Activated gamma-delta T cell (primary cell): ENCODE measurements around the gene GRIK4.
"Not testable (repeated sequence)": the region's sequence is repeated elsewhere in the genome, so short reads cannot be mapped to it uniquely, and the experiment has no call there.

Source experiments
- DNase-seq: peaks from one replicate; lab custom pipeline; 2025; lab: John Stamatoyannopoulos, UW

GRIK4 gene

DNA sequence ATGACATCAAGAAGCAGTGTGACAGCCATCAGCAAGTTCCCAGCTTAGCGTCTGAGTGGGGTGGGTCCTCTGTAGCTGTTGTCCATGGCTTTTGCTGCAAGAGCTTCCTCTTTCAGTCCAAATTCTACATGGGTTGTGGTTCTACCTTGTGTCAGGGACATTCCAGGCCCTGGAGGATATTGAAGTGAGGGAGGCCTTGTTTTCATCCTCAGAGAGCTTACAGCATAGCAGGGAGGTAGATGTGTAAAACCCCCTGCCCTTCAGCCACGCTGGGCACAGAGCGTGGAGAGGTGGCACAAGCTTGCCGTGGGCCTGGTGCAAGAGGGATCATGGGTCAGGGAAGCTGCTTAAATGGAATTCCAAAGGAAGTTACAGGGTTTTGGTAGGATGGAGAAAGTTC, 93.9 kb downstream of the GRIK4 start:
- no peak for DNase-seq

DNA sequence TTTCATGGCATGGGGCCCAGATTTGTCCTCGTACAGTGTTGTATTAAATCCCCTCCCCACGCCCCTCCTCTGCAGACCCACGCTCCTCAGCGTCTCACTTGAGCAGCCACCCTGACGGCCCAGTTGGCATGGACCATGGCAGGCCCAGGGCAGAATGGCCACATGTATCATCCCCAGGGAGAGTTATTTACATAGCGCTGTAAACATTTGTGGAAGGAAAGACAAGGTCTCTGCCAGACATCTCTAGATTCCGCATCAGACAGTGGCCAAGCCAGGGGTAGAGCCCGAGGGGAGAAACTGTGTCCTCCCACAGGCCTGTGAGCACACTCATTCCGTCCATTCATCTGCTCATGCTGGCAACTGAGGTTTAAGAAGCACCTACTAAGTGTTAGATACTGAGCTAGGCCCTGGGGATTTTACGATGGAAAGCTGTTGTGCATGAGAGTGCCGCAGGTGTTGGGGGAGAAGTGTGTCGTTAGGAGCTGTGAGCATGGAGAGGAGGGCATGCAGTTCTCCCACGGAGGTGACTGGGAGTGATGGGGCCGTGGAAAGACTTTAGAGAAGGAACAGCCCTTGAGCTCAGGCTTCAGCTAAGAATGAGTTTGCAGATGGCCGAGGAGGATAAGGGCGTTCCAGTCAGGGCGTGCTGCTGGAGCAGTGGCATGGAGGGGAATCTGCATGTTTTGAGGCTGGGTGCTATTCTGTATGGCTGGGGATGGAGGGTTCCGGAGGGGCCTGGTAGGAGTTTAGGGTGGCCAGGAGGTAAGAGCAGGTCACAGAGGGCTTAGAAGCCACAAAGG, 94.9 kb downstream of the GRIK4 start:
- DNase-seq: no peak

DNA sequence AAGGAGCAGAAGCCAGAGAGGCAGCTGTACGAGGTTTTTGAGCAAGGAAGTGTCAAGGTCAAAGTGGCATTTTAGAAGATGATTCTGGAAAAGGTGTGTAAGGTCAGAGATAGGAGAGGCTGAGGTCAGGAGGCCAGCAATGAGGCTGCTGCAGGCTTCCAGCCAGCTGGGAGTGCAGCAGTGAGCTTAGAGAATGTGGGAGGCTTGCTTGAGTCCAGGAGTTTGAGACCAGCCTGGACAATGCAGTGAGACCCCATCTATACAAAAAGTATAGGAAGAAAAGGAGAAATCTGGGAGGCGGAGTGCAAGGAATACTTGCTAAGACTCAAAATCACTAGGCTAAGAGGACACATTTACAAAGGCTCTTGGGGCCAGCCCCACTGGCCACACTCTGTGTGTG, 96.5 kb downstream of the GRIK4 start:
- no peak for DNase-seq

DNA sequence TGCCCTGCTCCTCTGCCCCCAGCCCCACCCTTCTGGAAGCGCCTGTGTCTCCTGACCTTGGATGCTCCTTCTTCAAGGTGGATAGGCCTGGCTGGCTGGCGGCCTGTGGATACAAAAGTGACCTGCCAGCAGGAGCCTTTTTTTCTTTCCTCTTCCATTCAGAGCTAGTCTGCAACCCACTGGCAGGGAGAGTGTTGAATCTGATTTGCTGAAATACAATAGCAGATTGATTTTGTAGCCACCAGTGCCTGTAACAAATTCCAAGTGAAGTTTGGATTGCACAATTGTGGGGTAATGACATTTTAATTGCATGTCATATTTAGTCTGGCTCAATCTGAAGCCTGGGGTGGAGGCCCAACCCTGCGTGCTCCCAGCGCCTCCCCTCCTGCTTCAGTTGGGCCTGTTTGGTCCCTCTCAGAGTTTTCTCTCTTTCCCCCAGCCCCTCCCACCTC, 97.2 kb downstream of the GRIK4 start:
- no peak for DNase-seq

DNA sequence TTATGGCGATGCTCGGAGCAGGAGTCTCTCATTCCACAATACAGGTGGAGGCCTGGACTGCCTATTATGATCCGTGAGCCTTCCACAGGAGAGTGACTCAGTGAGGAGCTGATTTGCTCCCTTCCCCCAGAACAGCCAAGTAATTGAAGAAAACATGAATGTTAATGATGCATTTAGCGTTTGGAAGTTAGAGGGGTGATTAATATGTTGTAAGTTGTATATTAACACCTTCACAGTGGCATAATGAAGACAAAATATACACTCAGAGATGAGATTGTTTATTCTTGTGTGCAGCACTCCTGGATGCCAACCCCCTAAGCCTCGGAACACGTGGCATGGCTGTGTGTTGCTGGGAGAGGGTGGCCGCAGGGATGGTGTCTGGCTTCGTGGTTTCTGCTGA, 98.6 kb downstream of the GRIK4 start:
- DNase-seq: no peak

DNA sequence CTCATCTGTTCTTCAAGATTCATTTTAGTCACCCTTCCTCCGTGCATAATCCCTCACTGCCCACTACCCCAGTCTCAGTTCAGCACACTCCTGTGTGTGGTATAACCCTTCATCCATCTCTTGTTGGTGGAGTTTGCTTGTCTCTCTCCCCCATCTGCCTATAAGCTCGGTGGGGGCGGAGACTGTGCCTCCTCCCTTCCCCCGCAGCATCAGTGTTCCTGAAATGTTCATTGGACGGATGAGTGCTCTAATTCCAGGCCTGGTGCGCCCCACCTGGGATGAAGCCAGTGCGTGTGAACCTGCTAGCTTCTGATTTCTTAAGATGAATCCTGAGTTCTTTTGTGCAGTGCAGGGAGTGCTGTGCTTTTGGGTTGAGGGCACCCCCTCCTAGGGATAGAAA, 100.0 kb downstream of the GRIK4 start:
- DNase-seq: no peak

DNA sequence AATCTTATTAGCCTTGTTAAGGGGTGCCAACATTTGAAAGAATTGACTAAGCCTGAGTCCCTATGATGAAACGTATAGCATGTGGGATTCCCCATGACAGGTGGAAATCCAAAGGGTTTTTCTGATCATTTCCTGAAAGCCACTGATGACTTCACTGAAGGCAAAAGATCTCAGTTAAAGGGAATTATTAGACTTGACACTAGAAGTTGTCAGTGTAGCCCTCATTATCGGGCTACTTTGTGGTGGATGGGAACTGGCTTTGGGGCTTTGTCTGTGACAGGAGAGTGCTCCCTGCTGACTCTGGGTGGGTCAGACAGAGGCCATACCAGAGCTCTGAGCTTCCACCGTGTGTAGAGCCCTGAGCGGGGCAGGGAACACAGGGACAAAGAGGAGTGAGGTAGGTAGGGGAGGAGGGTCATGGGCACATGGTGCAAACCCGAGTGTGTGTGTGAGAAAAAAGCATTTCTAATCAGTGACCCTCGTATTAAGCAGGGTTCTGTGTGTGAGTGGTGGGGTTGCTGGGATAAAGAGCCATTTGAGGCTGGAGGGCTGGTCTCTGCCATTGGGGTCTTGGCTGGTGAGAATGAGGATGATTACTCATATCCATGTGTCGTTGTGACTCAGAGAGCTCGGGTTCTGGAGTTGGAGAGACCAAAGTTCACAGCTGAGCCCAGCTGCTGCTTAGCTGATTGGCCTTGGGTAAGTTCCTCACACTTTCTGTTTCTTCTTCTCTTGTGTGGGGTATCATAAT, 101.1 kb downstream of the GRIK4 start:
- DNase-seq: no peak

DNA sequence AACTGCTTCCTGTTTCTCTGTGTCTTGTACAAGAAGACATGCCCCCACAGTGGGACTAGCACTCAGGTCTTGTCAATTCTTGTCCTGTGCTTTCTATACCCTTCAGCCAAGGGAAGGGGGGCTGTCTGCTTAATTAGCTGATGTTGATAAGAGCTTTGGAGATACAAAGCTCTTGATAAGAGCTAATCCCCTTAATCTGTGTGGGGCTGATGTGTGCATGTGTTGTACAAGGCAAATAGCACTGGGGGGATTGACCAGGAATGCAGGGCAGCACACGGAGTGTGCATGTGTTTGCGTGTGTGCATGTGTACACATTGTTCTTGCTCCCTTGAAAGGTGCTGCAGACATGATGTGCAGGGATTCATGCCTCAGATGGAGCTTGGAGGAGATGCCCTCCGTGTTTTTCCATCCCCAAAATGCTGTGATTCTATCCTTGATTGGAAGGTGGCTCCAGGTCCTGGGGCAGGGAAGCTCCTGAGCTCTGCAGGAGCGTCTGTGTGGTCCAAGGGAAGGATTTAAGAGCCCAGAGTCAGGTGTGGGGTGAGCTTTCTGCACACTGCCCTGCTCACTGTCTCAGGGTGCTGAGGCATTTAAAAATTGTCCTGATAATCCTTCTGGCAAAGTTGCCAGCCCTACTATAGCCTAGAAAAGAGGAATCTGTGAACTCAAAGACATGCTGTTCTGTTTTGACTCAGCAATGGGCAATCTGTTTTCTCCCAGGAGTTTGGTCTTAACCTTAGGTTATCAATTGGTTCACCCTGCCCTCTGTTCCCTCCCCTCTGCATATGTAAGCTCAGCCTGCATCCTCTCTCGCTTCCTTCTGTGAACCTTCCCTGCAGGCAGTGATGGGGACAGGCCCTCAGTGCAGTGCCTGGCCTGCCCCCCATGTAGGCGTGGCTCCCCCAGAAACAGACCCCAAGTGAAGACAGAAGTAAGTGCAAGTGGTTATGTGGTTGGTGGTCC, 102.0 kb downstream of the GRIK4 start:
- DNase-seq: no peak

DNA sequence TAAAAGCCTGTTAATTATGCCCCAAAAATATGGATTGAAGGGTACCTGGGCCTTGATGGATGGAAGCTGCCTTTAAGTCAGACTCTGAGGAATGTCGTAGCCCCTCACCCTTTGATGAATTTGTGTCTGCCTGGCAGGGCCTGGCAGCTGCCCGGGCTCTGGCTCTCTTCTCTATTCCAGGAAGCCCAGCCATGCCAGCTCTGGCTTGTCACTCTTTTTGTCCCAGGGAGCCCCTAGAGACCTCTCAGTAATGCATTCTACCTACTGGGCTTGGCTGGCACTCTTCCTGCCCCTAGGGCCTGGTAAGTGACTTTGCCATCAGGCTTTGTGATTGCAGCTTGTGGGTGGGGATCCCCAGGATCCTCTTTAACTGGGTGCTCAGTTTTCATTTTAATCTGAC, 103.8 kb downstream of the GRIK4 start:
- no peak for DNase-seq

DNA sequence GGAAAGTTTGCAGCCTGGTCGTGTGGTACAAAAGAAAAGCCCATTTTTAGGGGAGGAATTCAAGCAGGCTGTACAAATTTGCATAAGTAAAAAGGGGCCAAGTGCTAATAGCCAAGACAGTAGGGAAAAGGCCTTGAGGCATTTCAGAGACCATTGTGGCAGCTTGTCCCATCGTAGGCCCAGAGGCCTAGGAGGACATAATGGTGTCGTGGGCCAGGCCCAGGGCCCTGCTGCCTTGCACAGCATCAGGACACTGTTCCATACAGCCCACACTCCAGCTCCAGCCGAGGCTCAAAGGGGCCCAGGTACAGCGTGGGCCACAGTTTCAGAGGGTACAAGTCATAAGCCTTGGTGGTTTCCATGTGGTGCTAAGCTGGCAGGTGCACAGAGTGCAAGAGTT, 106.9 kb downstream of the GRIK4 start:
- DNase-seq: no peak

DNA sequence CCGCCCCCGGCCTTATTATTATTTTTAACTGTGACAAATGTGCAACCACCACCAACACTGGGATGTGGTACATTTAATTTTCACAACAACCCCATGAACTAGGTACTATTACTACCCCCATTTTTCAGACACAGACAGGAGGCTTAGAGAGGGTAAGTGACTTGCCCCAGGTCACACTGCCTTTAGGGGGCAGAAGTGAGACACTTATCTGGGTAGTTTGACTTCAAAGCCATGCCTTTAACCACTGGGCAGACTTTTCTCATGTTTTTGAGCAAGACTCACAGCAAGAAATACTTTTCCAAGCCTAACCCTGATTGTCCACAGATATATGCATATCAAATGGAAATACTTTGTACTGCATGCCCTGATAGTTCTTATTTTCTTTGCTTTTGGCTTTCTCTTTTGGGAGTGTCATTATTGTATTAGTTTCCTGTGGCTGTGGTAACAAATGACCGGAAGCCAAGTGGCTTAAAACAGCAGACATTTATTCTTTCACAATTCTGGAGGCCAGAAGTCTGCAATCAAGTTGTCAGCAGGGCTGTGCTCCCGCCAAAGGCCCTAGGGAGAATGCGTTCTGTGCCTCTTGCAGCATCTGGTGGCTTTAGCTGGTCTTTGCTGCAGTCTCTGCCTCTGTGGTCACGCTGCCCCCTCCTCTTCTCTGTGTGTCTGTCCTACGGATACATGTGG, 110.8 kb downstream of the GRIK4 start:
- DNase-seq: no peak

DNA sequence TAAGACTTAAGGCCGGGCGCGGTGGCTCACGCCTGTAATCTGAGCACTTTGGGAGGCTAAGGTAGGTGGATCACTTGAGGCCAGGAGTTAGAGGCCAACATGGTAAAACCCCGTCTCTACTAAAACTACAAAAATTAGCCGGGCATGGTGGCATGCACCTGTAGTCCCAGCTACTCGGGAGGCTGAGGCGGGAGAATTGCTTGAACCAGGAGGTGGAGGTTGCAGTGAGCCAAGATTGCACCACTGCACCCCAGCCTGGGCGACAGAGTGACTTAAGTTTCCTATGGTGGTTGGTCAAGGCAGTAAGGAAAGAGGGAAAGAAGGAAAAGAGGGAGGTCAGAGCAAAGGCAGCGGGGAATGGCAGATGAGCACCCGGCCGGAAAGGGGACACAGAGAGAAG, 113.4 kb downstream of the GRIK4 start:
- not testable (repeated sequence) for DNase-seq

DNA sequence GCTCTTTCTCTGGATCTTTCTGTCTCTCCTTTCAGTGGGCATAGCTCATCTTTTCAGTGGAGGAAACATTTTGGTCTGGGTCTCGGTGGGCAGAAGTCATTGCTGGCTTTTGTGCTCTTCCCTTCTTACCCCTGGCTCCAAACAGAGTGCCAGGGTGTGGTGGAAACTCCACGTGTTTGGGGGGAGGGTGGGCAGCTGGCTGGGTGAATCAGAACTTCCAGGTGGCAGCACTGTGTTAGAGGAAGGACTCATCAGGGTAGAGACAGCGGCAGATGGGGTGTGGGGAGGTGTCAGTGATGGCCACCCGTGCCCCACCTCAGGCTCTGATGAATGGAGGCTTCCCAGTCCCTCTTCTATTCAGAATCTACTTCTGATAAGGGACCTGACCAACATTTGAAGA, 114.0 kb downstream of the GRIK4 start:
- no peak for DNase-seq

DNA sequence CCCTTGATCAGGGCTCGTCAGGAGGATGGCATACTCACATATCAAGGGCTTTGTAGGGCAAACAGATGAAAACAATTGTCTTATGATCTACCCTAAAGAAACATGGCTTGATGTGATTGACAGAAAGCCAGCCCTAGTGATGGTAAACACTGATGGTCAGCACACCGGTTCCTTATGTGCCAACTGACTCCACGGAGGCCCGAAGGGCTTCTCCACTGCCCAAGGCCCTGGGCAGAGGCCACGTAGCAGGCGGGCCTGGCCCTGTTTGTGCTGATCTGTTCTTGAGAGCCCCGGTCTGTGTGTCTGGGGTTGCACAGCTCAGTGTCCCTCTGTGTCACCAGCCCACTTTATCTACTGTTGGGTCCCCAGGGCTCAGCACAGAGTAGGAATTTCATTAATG, 115.2 kb downstream of the GRIK4 start:
- DNase-seq: no peak

DNA sequence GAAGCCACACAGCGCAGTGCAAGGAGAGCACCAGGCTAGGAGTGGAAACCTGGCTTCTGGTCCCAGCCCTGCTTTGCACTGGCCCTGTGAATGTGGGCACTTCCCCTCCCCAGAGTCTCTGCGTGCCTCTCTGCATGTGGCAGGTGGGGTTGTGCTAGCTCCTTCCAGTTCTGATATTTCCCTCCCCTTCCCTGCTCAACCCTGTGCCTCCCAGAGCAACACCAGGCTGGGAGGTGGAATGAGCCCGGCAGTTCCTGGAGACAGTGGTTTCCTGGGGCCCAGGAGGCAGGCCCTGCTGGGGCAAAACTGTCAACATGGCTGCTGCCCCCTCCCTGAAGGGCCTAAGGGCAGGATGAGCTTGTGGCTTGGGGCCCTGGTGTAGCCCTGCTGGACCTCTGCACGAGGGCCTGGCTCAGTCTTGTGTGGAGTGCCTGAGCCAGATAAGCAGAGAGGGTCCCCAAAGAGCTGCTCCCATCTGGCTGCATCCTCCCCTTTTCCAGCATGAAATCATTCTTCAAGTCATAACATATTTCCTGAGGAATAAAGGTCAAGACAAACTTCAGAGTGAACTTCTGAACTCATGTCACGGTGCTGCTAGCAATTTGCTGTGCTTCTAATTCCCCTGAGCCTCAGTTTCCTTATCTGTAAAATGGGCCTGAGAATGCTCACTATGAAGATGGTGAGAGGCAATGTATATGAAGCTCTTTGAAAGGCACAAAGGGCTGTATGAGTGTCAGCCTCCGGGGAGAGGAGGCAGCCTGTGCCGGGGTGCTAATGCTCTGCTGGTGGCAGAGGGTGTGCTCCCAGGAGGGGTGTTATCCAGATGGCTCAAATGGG, 116.0 kb downstream of the GRIK4 start:
- no peak for DNase-seq

DNA sequence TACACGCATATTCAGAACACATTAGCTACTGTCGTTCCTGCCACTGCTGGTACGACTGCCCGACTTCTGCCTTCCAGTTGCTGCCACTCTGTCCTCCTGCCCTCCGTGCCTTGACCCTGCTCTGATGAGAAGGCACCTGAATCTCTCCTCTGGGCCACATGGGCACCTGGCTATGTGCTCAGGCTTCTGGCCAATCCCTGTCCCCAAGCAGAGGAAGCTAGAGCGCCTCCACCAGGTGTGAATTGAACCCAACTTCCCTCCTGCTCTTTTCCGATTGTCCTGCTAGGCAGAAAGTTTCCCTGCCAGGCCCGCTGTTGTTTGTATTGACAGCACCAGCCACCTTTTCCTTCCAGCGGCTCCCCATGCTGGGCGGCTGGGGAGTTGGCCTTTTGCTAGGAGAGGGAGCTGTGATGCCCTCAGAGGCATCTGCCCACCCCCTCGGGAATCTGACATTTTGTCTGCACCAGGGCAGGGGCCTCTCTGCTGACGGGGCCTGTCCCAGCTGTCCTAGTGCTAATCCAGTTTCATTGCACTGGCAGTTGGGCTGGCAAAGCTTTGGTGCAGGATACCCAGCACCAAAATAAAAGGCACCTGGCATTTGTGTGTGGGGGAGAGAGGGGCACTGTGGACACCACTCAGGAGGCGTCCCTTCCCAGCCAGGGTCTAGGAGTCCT, 118.0 kb downstream of the GRIK4 start:
- no peak for DNase-seq

DNA sequence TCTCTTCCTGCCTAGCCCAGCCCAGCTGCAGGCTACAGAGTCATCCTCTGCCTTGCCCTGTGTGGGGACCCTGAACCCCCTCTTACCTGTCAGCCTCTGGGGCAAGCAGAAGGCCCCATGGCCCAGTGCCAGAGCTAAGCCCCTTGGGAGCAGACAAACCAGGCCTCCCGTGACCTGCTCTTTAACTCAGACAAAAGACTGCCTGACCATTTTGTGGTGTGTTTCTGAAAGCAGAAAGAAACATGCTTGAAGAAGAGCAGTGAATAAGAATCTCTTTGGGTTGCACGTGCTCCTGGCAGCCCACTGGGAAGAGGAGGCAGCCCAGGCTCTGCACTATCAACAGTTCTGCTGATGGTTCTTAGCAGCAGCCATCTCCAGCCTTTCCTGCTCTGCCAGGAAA, 118.6 kb downstream of the GRIK4 start:
- no peak for DNase-seq

DNA sequence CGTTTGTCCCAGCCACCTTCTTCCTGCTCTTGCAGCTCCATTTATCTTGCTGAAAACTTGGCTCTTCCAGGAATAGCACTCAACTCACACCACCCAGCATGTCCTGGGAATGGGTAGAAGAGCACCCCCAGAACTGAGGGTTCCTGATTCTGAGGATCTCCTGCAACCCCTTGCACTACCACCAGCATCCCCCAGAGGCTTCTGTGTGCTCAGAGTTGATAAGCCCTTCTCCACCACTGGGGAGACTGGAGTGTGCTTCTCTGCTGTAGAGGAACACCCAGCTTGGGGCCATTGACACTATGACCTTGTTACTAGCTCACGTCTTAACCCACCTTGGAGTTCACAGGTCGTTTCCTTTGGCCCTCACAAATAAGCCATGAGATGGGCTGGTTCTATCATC, 121.0 kb downstream of the GRIK4 start:
- DNase-seq: no peak

DNA sequence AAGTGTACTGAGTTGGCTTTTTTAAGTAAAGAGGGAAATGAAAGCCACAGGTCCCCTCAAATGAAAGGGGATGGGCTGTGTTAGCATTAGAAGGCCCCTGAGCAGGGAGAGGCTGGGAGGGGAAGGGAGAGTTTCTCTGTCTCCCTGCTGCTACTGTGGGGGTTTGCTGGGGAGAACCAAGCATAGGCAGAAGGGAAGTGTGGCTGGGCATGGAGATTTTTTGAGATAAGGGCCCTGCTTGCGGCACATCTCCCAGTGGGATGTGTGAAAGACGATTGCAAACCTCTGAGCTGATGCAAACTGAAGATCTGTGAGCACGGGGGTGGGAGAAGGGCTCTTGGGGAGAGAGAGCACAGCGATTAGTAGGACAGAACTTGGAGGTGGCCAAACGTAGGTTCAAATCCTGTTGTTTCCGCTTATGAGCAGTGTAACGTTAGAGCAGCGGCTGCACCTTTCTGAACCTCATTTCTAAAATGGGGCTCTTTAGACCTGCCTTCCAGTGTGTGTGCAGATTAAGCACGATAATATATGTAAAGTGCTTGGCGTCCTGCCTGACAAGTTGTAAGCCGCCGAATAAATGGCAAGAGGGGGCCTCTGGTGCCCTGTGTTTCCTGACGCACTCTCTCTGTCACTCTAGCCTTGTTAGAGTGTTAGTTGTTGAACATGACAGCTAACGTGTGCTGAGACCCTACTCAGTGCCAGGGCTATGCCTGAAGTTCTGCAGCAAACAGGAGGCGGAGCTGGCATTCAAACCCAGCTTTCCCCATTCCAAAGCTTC, 122.3 kb downstream of the GRIK4 start:
- DNase-seq: no peak
